Measurements from ENCODE around the gene SMIM3.
"Not testable (repeated sequence)": the region's sequence is repeated elsewhere in the genome, so short reads cannot be mapped to it uniquely, and the experiment has no call there.

SMIM3 gene

GRCh38 chr5:150778517-150779396, at the start of gene SMIM3:
SMIM3 (plus strand) TSS chr5:150778757; CDS start chr5:150795441, 16,684 bp downstream.
- DNase-seq (ENCODE audit: low read depth), result no peak
- peak within 1 kb of the TSS; percentile 79 for H3K4me3 ChIP-seq (ENCODE audit: low read depth, low read length)

- DNase-seq (ENCODE audit: low read depth), result no peak
Measured at GRCh38 chr5:150729859-150730258, 48.7 kb upstream of the SMIM3 start.

GRCh38 chr5:150731669-150732242, 46.8 kb upstream of the SMIM3 start:
- no peak for DNase-seq (ENCODE audit: low read depth)
- H3K4me3 ChIP-seq (ENCODE audit: low read depth, low read length), result no peak overlapping the region

More at GRCh38 chr5:150729859-150730258, 48.7 kb upstream of the SMIM3 start:
- no peak overlapping the region for H3K4me3 ChIP-seq (ENCODE audit: low read depth, low read length)

GRCh38 chr5:150734579-150735384, 43.8 kb upstream of the SMIM3 start:
- DNase-seq (ENCODE audit: low read depth), result no peak
- H3K4me3 ChIP-seq (ENCODE audit: low read depth, low read length), result no peak overlapping the region

GRCh38 chr5:150738862-150739261, 39.7 kb upstream of the SMIM3 start:
- no peak overlapping the region for H3K4me3 ChIP-seq (ENCODE audit: low read depth, low read length)
- no peak for DNase-seq (ENCODE audit: low read depth)

GRCh38 chr5:150740992-150741391, 37.6 kb upstream of the SMIM3 start:
- no peak for DNase-seq (ENCODE audit: low read depth)
- H3K4me3 ChIP-seq (ENCODE audit: low read depth, low read length), result no peak overlapping the region

GRCh38 chr5:150742455-150743141, 36.0 kb upstream of the SMIM3 start:
- DNase-seq (ENCODE audit: low read depth); H3K4me3 ChIP-seq (ENCODE audit: low read depth, low read length): not testable (repeated sequence)

- not testable (repeated sequence) for H3K4me3 ChIP-seq (ENCODE audit: low read depth, low read length); DNase-seq (ENCODE audit: low read depth)
Measured at GRCh38 chr5:150743142-150743488, 35.4 kb upstream of the SMIM3 start.

- no peak for DNase-seq (ENCODE audit: low read depth)
- no peak overlapping the region for H3K4me3 ChIP-seq (ENCODE audit: low read depth, low read length)
Measured at GRCh38 chr5:150750469-150750868, 28.1 kb upstream of the SMIM3 start.

- no peak for DNase-seq (ENCODE audit: low read depth)
- no peak overlapping the region for H3K4me3 ChIP-seq (ENCODE audit: low read depth, low read length)
Measured at GRCh38 chr5:150751096-150751891, 27.3 kb upstream of the SMIM3 start.

- no peak for DNase-seq (ENCODE audit: low read depth)
- no peak overlapping the region for H3K4me3 ChIP-seq (ENCODE audit: low read depth, low read length)
Measured at GRCh38 chr5:150753463-150753862, 25.1 kb upstream of the SMIM3 start.

GRCh38 chr5:150753863-150754262, 24.7 kb upstream of the SMIM3 start:
- no peak for DNase-seq (ENCODE audit: low read depth)
- no peak overlapping the region for H3K4me3 ChIP-seq (ENCODE audit: low read depth, low read length)

- no peak for DNase-seq (ENCODE audit: low read depth)
- peak overlapping the region; percentile 84 for H3K4me3 ChIP-seq (ENCODE audit: low read depth, low read length)
Measured at GRCh38 chr5:150757087-150757649, 21.4 kb upstream of the SMIM3 start.

GRCh38 chr5:150758203-150758530, 20.4 kb upstream of the SMIM3 start:
- no peak for DNase-seq (ENCODE audit: low read depth)
- peak overlapping the region; percentile 84 for H3K4me3 ChIP-seq (ENCODE audit: low read depth, low read length)

GRCh38 chr5:150758531-150759333, 19.8 kb upstream of the SMIM3 start, which contains the start of gene DCTN4:
DCTN4 (minus strand) TSS chr5:150759017; CDS start chr5:150758993, 24 bp downstream.
- peak; percentile 98 for DNase-seq (ENCODE audit: low read depth)
- H3K4me3 ChIP-seq (ENCODE audit: low read depth, low read length), result peak within 1 kb of the TSS; percentile 84

GRCh38 chr5:150759334-150759583, 19.3 kb upstream of the SMIM3 start:
- DNase-seq (ENCODE audit: low read depth), result no peak
- H3K4me3 ChIP-seq (ENCODE audit: low read depth, low read length), result peak overlapping the region; percentile 84

- DNase-seq (ENCODE audit: low read depth), result no peak
- H3K4me3 ChIP-seq (ENCODE audit: low read depth, low read length), result no peak overlapping the region
Measured at GRCh38 chr5:150762211-150762610, 16.3 kb upstream of the SMIM3 start.
